H1 (cell line): ENCODE data around the gene KIAA0930. TPM values are rescaled to one million over a fixed set of nuclear protein-coding genes. Genes with fewer than 3 reads are reported as not detected.

Experiments
- CTCF ChIA-PET: fragments of 300-600 bp; sonication (Branson Sonifier 250); formaldehyde crosslinking; loops from one replicate; lab custom pipeline; 2021; ENCODE audit not compliant: partially characterized antibody; lab: Charles Lee
- POLR2A ChIA-PET: fragments of 300-600 bp; sonication (Branson Sonifier 250); formaldehyde crosslinking; loops from one replicate; lab custom pipeline; 2021; ENCODE audit warnings: inconsistent platforms; ENCODE audit not compliant: partially characterized antibody; lab: Charles Lee
- DNase-seq, 2 experiments: peaks; one replicate each; pipeline versions ENCODE4 v3.0.0 to v3.0.0-alpha.2; 2010 to 2022; ENCODE audit warnings: low spot score in 2 of 2, low read depth in 1 of 2, mixed read lengths in 1 of 2
- FAIRE-seq: peaks from 2 replicates; lab custom pipeline; 2011; peaks lifted over from hg19 to GRCh38; lab: Jason Lieb, UNC
- H2AFZ ChIP-seq: 2 replicates; pipeline ENCODE4 v1.8.1; 2012; ENCODE audit warnings: low read length, inconsistent platforms
- H2AK5ac ChIP-seq: 2 replicates; pipeline ENCODE4 v1.6.1; 2013; ENCODE audit warnings: low read depth, low read length
- H2BK120ac ChIP-seq: replicated peaks from 2 replicates; pipeline ENCODE3; 2013; ENCODE audit warnings: low read depth, low read length, inconsistent platforms
- H2BK12ac ChIP-seq: 2 replicates; pipeline ENCODE4 v1.6.1; 2013; ENCODE audit warnings: low read depth, low read length
- H2BK15ac ChIP-seq: 2 replicates; pipeline ENCODE4 v1.6.1; 2013; ENCODE audit warnings: low read length
- H2BK20ac ChIP-seq: 2 replicates; pipeline ENCODE4 v1.6.1; 2013; ENCODE audit warnings: low read length
- H2BK5ac ChIP-seq: 2 replicates; pipeline ENCODE4 v1.6.1; 2013; ENCODE audit warnings: low read depth, low read length
- H3K14ac ChIP-seq: 2 replicates; pipeline ENCODE4 v1.6.1; 2013; ENCODE audit warnings: inconsistent platforms; ENCODE audit not compliant: insufficient read length
- H3K18ac ChIP-seq: 2 replicates; pipeline ENCODE4 v1.6.1; 2013; ENCODE audit warnings: low read length; ENCODE audit errors: extremely low read depth
- H3K23ac ChIP-seq: 2 replicates; pipeline ENCODE4 v1.6.1; 2013; ENCODE audit warnings: inconsistent platforms; ENCODE audit not compliant: insufficient read length
- H3K23me2 ChIP-seq: 2 replicates; pipeline ENCODE4 v1.6.1; 2013; ENCODE audit warnings: low read depth, low read length
- H3K27ac ChIP-seq: 2 replicates; pipeline ENCODE4 v1.6.1; 2011; ENCODE audit warnings: low read depth, low read length, inconsistent platforms
- H3K27me3 ChIP-seq, 4 experiments: replicated peaks in 1 of 4; 1 replicate in 1 of 4; 2 replicates in 3 of 4; pipeline versions ENCODE4 v1.6.1 to v1.8.1; 2011 to 2013; ENCODE audit warnings: low read length in 3 of 4, mild to moderate bottlenecking in 3 of 4, inconsistent platforms in 2 of 4, mixed read lengths in 2 of 4, moderate library complexity in 1 of 4; ENCODE audit not compliant: control insufficient read depth in 3 of 4, insufficient read depth in 3 of 4; ENCODE audit errors: extremely low read depth in 1 of 4
- H3K36me3 ChIP-seq, 4 experiments: 2 replicates each; pipeline versions ENCODE4 v1.6.1 to v1.8.1; 2011 to 2013; ENCODE audit warnings: mild to moderate bottlenecking in 4 of 4, low read length in 3 of 4, moderate library complexity in 2 of 4, control low read depth in 1 of 4, inconsistent platforms in 1 of 4; ENCODE audit not compliant: insufficient read depth in 4 of 4, control insufficient read depth in 2 of 4
- H3K4ac ChIP-seq: replicated peaks from 2 replicates; pipeline ENCODE3; 2013; ENCODE audit warnings: low read length, low read depth, mixed read lengths, inconsistent platforms; ENCODE audit not compliant: insufficient read length
- H3K4me1 ChIP-seq, 4 experiments: replicated peaks in 1 of 4; 1 replicate in 1 of 4; 2 replicates in 3 of 4; pipeline versions ENCODE4 v1.6.1 to v1.8.1; 2011 to 2013; ENCODE audit warnings: low read length in 3 of 4, inconsistent platforms in 2 of 4, mixed read lengths in 1 of 4; ENCODE audit not compliant: insufficient read depth in 4 of 4, control insufficient read depth in 3 of 4
- H3K4me2 ChIP-seq, 2 experiments: 2 replicates each; pipeline versions ENCODE4 v1.6.1 to v1.8.1; 2011 to 2013; ENCODE audit warnings: low read depth in 2 of 2, low read length in 2 of 2, control low read depth in 1 of 2, inconsistent platforms in 1 of 2, mild to moderate bottlenecking in 1 of 2; ENCODE audit not compliant: insufficient read depth in 1 of 2
- H3K4me3 ChIP-seq, 4 experiments: fragments of 200-600, 300-600 bp in 1 of 4; sonication (generic), shearing (Covaris generic), sonication (Bioruptor Twin) in 1 of 4; 2 replicates each; pipeline versions ENCODE4 v1.5.1 to v1.8.1; 2011 to 2016; ENCODE audit warnings: low read length in 4 of 4, low read depth in 3 of 4, control low read depth in 2 of 4, inconsistent platforms in 2 of 4, mild to moderate bottlenecking in 2 of 4, mixed read lengths in 1 of 4, moderate library complexity in 1 of 4; ENCODE audit not compliant: insufficient read depth in 2 of 4; ENCODE audit errors: extremely low read depth in 1 of 4
- H3K56ac ChIP-seq: replicated peaks from 2 replicates; pipeline ENCODE3; 2013; ENCODE audit warnings: low read depth, mild to moderate bottlenecking, mixed read lengths, low read length, inconsistent platforms; ENCODE audit not compliant: insufficient read length
- H3K79me1 ChIP-seq: 2 replicates; pipeline ENCODE4 v1.6.1; 2013; ENCODE audit warnings: low read depth, low read length, control low read depth
- H3K79me2 ChIP-seq, 2 experiments: 2 replicates each; pipeline versions ENCODE4 v1.6.1 to v1.8.1; 2012 to 2013; ENCODE audit warnings: low read length in 2 of 2, mild to moderate bottlenecking in 2 of 2, inconsistent platforms in 1 of 2; ENCODE audit not compliant: insufficient read depth in 2 of 2, control insufficient read depth in 1 of 2
- H3K9ac ChIP-seq, 4 experiments: replicated peaks in 1 of 4; 1 replicate in 1 of 4; 2 replicates in 3 of 4; pipeline versions ENCODE4 v1.6.1 to v1.8.1; 2011 to 2013; ENCODE audit warnings: low read depth in 3 of 4, low read length in 3 of 4, control low read depth in 2 of 4, mild to moderate bottlenecking in 2 of 4, moderate library complexity in 2 of 4, inconsistent platforms in 1 of 4; ENCODE audit errors: extremely low read depth in 1 of 4
- H3K9me3 ChIP-seq, 2 experiments: 2 replicates each; pipeline versions ENCODE4 v1.6.1 to v1.8.1; 2012 to 2013; ENCODE audit warnings: mild to moderate bottlenecking in 2 of 2, moderate library complexity in 2 of 2, control low read depth in 1 of 2, inconsistent platforms in 1 of 2, low read depth in 1 of 2, low read length in 1 of 2, mixed read lengths in 1 of 2; ENCODE audit not compliant: insufficient read depth in 2 of 2
- H4K20me1 ChIP-seq, 2 experiments: replicated peaks in 1 of 2; 2 replicates each; pipeline versions ENCODE3 to v1.8.1; 2011 to 2013; ENCODE audit warnings: inconsistent platforms in 2 of 2, low read length in 2 of 2, mild to moderate bottlenecking in 1 of 2; ENCODE audit not compliant: insufficient read depth in 2 of 2, control insufficient read depth in 1 of 2
- H4K5ac ChIP-seq: 2 replicates; pipeline ENCODE4 v1.6.1; 2013; ENCODE audit warnings: low read length, low read depth, mixed read lengths, inconsistent platforms; ENCODE audit not compliant: insufficient read length
- H4K8ac ChIP-seq: 2 replicates; pipeline ENCODE4 v1.8.0; 2013; ENCODE audit warnings: mild to moderate bottlenecking, moderate library complexity, low read length, inconsistent platforms; ENCODE audit not compliant: insufficient read depth; ENCODE audit errors: extremely low read depth
- H4K91ac ChIP-seq: replicated peaks from 2 replicates; pipeline ENCODE3; 2013; ENCODE audit warnings: low read length, mixed read lengths, inconsistent platforms; ENCODE audit not compliant: insufficient read length
- BACH1 ChIP-seq: IDR thresholded peaks from 2 replicates; pipeline ENCODE4 v1.6.1; 2012; ENCODE audit warnings: low read length, improper control_type of control experiment
- CEBPB ChIP-seq: IDR thresholded peaks from 2 replicates; pipeline ENCODE4 v1.6.1; 2012; ENCODE audit warnings: low read depth, low read length
- KDM1A ChIP-seq: fragments of 200-600, 300-600 bp; sonication (generic); IDR thresholded peaks from 2 replicates; pipeline ENCODE4 v1.7.1; 2016; ENCODE audit warnings: mild to moderate bottlenecking, low read length, borderline replicate concordance
- KDM5A ChIP-seq: fragments of 200-600 bp; IDR thresholded peaks from 2 replicates; pipeline ENCODE4 v1.7.1; 2012; ENCODE audit warnings: mild to moderate bottlenecking, low read length, inconsistent platforms, mixed read lengths
- NRF1 ChIP-seq: IDR thresholded peaks from 2 replicates; pipeline ENCODE4 v1.6.1; 2011; ENCODE audit warnings: mild to moderate bottlenecking, low read depth, low read length, improper control_type of control experiment
- SAP30 ChIP-seq: fragments of 300-600 bp; sonication (generic); IDR thresholded peaks from 2 replicates; pipeline ENCODE4 v1.7.1; 2012; ENCODE audit warnings: low read length, moderate library complexity, mild to moderate bottlenecking, inconsistent platforms; ENCODE audit not compliant: insufficient read depth, insufficient replicate concordance
- SP2 ChIP-seq: IDR thresholded peaks from 2 replicates; pipeline ENCODE4 v1.6.1; 2012; ENCODE audit warnings: mild to moderate bottlenecking, low read length, inconsistent platforms
- USF2 ChIP-seq: IDR thresholded peaks from 2 replicates; pipeline ENCODE4 v1.6.1; 2011; ENCODE audit warnings: low read length, improper control_type of control experiment
- WGBS, 2 experiments: shearing (Covaris generic) in 1 of 2; methylation state at CpG; one replicate each; pipeline versions ENCODE4 v1.1.6 to v1.1.7; 2013 to 2015; ENCODE audit warnings: low lambda C conversion rate in 2 of 2, mixed read lengths in 2 of 2, inconsistent platforms in 1 of 2, low coverage in 1 of 2, missing lambda C conversion rate in 1 of 2; ENCODE audit not compliant: insufficient replicate concordance in 2 of 2, insufficient coverage in 1 of 2, insufficient read length in 1 of 2; ENCODE audit errors: extremely low coverage in 1 of 2, missing lambda C conversion rate in 1 of 2; 5-methylcytosine and 5-hydroxymethylcytosine counted together
- polyA plus RNA-seq, 7 experiments: library from polyadenylated mRNA; depleted of rRNA in 3 of 7; stranded (reverse) in 5 of 7; unstranded in 2 of 7; fragments of >200 nt in 5 of 7; fragments of 200-250 nt in 2 of 7; gene quantifications; 1 replicate in 5 of 7; 2 replicates in 1 of 7; 4 replicates in 1 of 7; pipeline versions ENCODE4 v1.2.1 to v1.2.3, GENCODE V29; 2011 to 2013; ENCODE audit warnings: missing spikeins in 2 of 7, mixed read lengths in 2 of 7
- total RNA-seq: library from RNA; stranded (reverse); fragmentation: NEBNext Ultra II Directional; extraction: Animal tissue kit (Norgen Biotek cat#: 25700); gene quantifications from 2 replicates; pipeline ENCODE4 v1.2.1, GENCODE V29; 2021

KIAA0930 gene
- total and polyA plus RNA-seq, 2 of the 8 experiments (the other 6 are each of a cell fraction or from before 2014, with no cell fraction given), result 61.9 to 66.1 TPM

DNA sequence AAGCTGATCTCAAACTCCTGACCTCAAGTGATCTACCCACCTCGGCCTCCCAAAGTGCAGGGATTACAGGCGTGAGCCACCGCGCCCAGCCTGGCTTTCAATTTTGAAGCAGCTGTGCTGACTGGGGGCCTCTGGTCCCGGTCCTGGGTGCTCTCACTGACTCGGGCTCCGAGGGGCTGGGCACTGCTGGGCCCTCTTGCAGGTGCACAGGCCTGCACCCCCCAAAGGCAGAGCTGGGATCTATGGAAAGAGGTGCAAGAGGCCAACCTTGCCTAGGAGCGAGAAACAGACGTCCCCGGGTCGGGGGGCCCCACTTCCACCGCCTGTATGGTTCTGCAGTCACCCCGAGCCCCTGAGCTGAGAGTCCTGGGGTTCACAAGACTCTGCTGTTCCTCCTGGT is 33.2 kb downstream of the KIAA0930 start:
- H2BK120ac ChIP-seq, result no peak overlapping the region
- CTCF ChIA-PET, result interaction anchor here (0.6 to 3.0 kb wide), 9 partner anchors 7 to 368 kb away, joined by 3 to 24 read pairs (median 4); no protein-coding TSS in a partner anchor
- H2AFZ ChIP-seq, result no peak overlapping the region
- no peak overlapping the region for H4K8ac ChIP-seq
- H3K27ac ChIP-seq, result no peak overlapping the region
- WGBS, 2 experiments, result 88% methylated on average over 13 of the region's 13 CpGs; no CpG with 5 or more reads in 1 of the 2 experiments
- H4K20me1 ChIP-seq, result peaks cover 7 to 16% of the 10 kb centered on the region in 2 experiments
- H3K9ac ChIP-seq, result no peak overlapping the region
- H2BK20ac ChIP-seq, result no peak overlapping the region
- POLR2A ChIA-PET, result interaction anchor here (0.6 to 1.0 kb wide), 2 partner anchors 19 to 20 kb away, joined by 3 to 4 read pairs; no protein-coding TSS in a partner anchor
- TF ChIP-seq KDM1A, result no peak
- no peak for TF ChIP-seq BACH1
- TF ChIP-seq USF2, result no peak
- TF ChIP-seq NRF1, result no peak
- TF ChIP-seq SP2, result no peak
- TF ChIP-seq KDM5A, result no peak
- no peak for TF ChIP-seq CEBPB
- no peak for TF ChIP-seq SAP30
- TF ChIP-seq, all 59 proteins: peak for 0
- Histone ChIP-seq H3K18ac (no peak overlapping the region), H3K4ac (no peak overlapping the region), H4K91ac (no peak overlapping the region), H3K27me3 (no peaks in the 10 kb centered on the region), H3K4me1 (peaks cover 0 to 15% (median 5%) of the 10 kb centered on the region in 4 experiments; a peak in 6 of 7 replicates), H3K56ac (no peak overlapping the region), H3K23ac (no peak overlapping the region), H3K4me2 (no peak overlapping the region), H2AK5ac (no peak overlapping the region), H4K5ac (no peak overlapping the region), H2BK5ac (no peak overlapping the region), H3K36me3 (peaks cover 0 to under 1% (median 0%) of the 10 kb centered on the region in 4 experiments; a peak in 1 of 8 replicates), H3K79me1 (peaks cover 3% of the 10 kb centered on the region), H2BK12ac (no peak overlapping the region), H3K9me3 (no peaks in the 10 kb centered on the region), H2BK15ac (no peak overlapping the region), H3K23me2 (no peaks in the 10 kb centered on the region), H3K14ac (no peak overlapping the region), H3K79me2 (0 out of 4 replicates have a peak, but pooled peaks cover 0 to 3% of the 10 kb centered on the region in 2 experiments), H3K4me3 (no peak overlapping the region)
- FAIRE-seq, result no peak
- no peak for DNase-seq
